ENCODE results near the gene EXOC4. TPM values are rescaled to one million over a fixed set of nuclear protein-coding genes. Genes with fewer than 3 reads are reported as not detected.

The EXOC4 gene
- total RNA-seq, 1 donor from 2014 or later = 81.9 TPM

DNA sequence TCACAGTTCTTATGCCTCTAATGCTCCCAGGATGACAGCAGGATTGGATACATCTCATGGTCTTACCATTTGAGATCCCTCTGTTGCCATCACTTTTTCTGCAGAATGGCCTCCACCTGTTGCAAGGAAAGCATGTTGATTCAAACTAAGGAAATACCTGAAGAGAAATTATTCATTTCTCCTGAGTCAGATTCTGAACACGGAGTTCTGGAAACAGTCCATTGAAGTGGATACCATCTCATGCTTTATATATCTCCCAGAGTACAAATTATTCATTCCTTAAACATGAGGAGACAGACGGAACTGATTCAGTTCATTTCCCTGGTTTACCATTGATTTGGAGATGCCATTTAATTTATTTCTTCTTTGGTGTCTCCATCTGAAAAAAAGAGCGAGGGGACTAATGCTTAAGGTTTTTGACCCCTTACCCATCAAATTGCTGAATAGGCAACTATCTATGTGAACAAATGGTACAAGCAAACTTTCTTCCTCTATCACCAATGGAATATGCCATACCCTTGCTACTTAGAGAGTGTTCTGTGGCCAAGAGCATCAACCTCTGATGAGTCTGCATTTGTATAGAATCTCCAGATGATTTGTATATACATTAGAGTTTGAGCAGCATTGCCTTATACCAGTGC is 569.2 kb downstream of the EXOC4 start:
- DNase-seq (ENCODE audit: low spot score) = no peak

- peak; percentile 81 for DNase-seq (ENCODE audit: low spot score)
Observed at GRCh38 chr7:133822868-133823552, 570.1 kb downstream of the EXOC4 start.

DNA sequence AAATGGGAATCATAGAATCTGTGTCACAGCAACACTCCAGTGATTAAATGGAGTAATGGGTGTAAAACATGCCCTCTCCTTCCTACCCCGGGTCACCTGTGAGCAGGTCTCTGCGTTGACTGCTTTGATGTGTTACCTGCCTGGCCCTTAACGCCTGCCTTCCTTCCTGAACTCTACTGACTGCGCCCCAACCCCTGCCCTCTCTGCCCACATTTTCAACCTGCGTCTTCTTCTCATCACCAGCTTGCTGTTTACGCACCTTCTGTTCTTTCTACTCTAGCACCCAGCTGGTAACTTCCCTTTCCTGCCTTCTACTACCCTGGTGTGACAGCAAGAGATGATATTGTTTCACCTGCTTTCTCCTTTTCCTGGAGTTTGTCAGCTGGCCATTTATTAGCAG is 571.3 kb downstream of the EXOC4 start:
- no peak for DNase-seq (ENCODE audit: low spot score)

DNA sequence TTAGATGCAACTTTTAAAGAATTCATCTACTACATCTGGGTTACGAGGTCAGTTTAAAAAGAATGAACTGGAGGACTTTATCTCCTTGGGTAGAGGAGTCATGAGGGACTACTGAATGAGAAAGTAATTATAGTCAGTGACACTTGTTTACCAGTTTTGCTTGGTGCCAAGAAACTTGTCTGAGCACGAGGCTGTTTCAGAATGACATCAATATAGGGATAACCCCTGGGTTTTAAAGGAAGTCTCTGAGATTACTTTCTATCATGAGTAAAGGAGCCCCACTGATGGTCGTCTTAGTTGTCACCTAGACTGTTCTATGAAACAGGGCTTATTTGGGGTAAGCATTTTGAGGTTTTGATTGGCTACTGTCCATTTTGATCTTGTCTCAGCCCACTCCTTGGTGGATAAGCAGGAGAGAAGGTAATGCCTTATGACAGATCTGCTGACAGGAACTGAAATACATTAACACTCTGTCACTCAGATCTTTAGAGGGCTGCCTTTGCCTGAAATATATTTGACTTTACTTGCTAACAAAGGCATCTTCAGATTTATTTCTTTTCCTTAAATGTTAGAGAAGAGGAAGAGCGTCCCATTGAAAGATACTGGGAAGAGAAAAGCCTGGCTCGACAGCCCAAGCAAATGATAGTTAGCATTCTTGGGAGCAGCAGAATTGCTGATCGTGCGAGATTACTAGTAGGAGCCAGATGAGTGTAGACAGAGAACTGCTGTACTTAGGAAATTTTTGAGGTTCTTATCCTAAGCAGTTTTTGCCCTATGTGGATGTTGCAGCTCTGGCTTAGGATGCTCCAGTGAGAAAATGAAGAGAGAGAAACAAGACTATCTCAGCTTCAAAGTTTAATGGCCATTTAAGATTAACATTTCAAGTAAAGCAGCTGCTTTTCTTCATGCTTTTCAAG is 575.1 kb downstream of the EXOC4 start:
- peak; percentile 62 for DNase-seq (ENCODE audit: low spot score)

DNA sequence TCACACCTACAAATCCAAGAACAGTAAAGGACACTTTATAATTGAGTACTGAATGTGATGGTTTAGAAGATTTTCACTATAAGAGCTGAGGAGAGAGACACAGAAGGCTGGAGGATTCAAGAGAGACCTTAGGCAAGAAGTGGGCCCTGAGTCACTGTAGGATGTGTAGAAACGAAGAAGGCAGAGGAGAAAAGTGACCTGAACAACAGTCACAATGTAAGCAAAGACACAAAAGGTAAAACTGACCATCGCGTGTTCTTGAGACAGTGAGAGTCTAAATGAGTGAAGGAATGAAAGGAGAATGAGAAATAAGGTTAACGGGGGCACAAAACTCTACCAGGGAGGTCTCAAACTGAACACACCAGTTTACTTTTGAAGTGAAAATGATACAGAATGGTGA is 576.0 kb downstream of the EXOC4 start:
- DNase-seq (ENCODE audit: low spot score) = no peak

DNA sequence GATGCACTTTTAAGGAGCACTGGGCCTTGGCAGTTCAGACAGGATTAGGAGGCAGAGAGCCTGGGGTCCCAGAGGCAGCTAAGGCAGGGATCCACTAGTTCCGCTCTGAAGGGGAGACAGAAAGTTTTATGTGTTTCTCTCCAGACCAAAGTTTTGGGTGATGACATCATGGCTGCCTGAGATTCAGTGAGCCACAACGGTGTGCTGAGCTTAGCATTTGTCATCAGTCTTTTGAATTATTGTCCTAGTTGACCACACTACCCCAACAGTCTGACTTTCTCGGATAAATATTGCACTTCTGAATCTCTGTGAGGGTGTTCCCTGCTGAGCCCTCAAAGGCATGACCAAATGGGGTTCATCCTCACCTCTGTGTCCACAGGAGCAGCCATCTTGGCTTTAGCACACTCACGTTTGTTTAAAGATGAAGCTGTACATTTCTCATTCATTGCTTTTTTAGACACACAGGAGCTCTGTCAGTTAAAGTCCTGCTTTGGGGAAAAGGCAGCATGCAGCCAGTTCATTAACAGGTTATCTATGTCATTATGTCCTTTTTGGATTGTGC is 576.5 kb downstream of the EXOC4 start:
- no peak for DNase-seq (ENCODE audit: low spot score)

GRCh38 chr7:133830081-133830480 is 577.2 kb downstream of the EXOC4 start:
- DNase-seq (ENCODE audit: low spot score) = no peak

DNA sequence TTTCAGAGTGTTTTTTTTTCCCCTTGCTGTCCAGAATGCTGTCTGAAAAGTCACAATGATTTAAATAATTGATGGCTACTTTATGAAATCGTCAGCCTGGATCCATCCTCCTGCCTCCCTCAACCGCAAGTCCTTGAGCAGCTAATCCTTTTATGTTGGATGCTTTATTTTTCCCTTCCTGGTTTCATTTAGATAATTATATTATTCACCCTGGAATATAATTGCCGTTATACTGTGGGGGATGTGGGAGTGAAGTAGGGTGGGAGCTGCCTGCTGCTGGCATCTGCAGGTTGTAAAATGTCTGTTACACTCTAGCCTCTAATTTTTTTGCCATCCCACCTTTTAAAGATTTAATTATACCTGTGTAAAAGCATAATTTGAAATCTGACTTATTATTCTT is 583.8 kb downstream of the EXOC4 start:
- no peak for DNase-seq (ENCODE audit: low spot score)

DNA sequence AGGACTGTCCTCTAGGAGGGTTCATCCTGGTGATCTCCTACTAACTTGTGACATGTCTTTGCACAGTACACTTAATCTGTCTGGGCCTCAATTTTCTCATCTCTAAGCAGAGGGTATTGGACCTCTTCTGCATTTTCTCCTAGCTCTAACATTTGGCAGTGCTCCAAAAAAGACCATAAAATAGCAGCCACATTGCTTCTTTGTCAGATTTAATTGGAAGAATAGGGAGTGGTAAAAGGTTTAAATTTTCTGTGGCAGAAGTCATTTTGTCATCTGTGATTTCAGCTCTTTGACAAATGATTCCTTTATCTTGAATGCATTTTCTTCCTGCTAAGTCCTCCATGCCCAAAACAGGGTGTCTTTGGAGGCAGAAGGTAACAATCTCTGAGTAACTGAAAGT is 584.3 kb downstream of the EXOC4 start:
- DNase-seq (ENCODE audit: low spot score) = peak; percentile 40

GRCh38 chr7:133839121-133839520 is 586.2 kb downstream of the EXOC4 start:
- DNase-seq (ENCODE audit: low spot score) = no peak

DNA sequence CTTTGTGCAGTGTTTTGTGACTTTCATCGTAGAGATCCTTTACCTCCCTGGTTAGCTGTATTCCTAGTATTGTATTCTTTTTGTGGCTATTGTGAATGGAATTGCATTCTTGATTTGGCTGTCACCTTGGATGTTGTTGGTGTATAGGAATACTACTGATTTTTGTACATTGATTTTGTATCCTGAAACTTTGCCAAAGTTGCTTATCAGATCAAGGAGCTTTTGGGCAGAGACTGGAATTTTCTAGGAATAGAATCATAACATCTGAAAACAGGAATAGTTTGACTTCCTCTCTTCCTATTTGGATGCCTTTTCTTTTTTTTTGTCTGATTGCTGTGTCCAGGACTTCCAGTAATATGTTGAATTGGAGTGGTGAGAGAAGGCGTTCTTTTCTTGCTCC is 590.5 kb downstream of the EXOC4 start:
- no peak for DNase-seq (ENCODE audit: low spot score)

- DNase-seq (ENCODE audit: low spot score) = no peak
Observed at GRCh38 chr7:133845005-133845404, 592.1 kb downstream of the EXOC4 start.

DNA sequence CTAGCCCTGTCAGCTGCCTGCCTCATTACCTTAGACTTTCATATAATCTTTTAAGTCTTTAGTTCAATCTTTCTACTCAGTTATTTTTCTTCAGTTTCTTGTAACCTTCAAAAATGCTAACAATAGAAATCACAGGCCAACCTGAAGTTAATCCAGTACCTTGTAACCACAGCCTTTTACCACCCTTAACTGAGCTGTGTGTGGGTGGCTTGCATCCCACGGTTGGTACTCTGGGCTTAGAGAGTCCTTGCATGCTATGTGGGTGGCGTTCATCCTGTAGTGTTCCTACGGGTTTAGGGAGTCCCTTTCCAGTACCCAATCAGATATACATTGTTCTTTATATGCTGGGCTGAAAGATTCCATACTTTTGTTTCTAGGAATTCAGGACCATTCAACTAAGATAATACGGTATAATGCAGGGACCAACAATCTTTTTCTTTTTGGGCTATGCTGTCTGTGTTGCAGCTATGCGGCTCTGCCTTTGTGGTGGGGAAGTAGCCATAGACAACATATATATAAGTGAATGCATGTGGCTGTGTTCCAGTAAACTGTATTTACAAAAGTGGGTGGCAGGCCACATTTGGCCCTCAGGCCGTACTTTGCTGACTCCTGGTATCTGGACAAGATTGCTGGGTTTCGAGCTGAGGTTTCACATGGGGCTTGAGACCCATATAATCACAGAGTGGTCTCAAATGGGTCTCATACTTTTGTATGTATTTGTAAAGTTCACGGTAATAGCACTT is 593.5 kb downstream of the EXOC4 start:
- no peak for DNase-seq (ENCODE audit: low spot score)

DNA sequence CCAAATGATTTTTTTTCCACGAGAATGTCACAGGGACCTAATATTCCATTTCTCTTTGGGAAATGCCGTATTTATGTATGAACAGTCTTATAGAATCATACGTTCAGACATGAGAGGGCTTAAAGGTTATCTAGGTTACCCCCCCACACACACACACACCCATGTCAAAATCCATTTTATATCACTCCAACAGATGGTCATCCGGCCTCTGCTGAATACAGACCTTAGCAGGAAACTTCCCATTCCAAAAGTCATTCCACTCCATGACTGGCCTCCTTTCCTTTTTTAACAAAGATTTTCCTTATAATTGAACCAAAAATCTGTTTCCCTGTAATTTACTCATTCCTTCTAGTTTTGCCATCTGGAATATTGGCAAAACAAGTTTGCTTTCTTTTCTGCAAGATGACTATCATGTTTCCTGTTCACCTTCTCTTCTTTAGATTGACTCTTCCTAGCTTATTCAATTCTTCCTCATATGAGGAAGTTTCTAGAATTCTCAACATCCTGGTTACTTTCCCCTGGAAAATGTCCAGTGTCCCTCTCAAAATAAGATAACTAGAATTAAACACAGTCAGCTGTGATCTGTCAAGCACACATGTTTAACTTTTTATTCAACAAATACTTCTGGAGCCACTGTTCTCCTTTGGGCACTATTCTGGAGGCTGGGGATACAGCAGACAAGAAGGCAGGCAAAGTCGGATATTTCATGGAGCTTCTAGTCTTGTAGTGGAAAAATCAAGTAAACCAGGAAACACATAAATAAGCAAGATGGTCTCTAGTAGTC is 597.8 kb downstream of the EXOC4 start:
- DNase-seq (ENCODE audit: low spot score) = no peak

DNA sequence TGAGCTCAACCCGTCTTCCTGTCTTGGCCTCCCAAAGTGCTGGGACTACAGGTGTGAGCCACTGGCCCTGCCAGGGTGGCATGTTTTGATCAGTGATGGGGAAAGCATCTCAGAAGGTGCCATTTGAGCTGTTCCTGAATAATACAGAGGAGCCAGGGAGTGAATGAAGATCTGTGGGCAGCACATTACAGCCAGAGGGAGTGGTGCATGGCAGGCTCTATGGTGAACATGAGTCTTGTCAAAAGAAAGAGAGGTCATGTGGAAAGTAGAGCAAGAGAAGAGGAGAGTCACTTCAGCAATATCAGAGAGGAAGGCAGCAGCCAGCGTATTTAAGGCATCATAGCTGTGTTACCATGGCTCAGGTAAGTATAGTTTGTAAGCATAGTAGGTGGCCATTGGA is 598.5 kb downstream of the EXOC4 start:
- no peak for DNase-seq (ENCODE audit: low spot score)

DNA sequence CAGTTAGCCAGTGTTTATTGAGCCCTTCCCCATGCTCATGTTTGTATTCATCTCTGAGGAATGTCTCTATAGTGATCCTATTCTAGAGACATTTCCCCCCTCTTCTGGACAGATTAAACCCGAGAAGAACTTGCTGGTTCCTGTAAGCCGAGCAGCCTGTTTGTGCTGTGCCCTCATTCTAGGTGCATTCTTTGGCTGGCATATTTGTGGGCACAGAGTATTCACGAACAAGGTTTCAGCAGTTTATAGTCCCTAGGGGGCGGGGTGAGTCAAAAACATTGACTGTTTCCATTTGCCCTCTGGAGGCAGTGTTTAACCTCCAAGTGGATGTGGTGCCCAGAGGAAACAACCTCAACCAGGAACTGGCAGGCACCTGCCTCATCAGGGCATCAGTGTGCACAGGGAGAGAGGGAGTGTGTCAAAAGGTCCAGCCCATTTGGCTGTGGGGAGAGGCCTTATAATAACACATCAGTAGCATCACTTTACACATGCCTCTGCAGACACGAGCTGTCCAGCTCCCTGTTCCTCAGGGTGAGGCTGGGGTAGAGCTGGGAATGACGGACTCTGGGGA is 600.9 kb downstream of the EXOC4 start:
- peak; percentile 28 for DNase-seq (ENCODE audit: low spot score)

GRCh38 chr7:133854739-133855138 is 601.9 kb downstream of the EXOC4 start:
- peak; percentile 45 for DNase-seq (ENCODE audit: low spot score)

DNA sequence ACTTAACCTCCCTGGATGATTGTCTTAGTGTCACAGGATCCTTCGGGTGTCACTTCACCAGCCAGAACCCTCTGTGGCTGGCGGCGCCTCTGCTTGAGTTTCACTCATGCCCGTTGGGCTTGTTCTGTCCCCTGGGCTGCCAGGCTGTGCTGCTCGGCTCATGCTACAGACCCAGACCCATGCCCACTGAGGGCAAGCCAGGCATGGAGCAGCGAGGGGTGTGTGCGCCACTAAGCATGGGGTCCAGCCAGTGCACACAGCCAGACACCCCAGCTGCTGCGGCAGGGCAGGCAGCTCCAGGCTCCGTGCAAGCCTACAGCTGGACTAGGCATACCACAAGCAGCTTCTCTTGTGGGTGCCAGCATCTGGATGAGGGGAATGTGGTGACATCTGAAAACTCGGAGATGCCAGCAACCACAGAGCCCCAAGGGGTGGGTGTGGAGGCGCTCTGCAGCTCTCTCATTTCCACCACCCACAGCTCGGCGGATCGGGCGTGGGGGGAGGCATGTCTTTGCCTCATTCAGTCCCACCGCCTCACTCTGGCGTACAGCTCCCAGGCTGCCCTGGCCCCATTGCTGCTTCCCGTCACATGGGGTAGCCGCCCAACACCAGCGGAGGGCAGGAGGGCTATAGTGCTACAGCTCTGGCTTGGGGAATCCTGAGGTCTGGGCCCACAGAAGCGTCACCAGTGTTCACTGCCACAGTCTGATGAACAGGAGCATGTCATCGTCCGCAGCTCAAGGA is 604.7 kb downstream of the EXOC4 start:
- DNase-seq (ENCODE audit: low spot score) = no peak

DNA sequence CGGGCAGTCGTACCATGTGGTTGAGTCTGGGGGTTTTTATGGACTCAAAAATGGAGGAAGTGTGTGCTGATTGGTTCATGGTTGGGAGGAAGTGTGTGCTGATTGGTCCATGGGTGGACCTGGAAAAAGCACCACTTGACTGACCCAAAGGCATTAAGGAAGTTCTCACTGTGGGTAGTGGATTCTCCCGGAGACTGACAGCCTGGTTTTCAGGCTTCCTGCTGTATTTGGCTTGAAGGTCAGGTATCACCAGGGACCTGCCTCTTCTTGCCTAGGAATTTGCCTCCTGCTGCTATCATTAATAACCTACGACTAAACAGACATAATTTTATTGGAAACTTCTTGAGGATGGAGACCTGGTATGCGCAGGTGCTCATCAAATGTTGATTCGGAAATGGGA is 605.4 kb downstream of the EXOC4 start:
- no peak for DNase-seq (ENCODE audit: low spot score)

GRCh38 chr7:133859231-133859630 is 606.4 kb downstream of the EXOC4 start:
- no peak for DNase-seq (ENCODE audit: low spot score)

Data from umbilical cord (tissue), 2 donors.